Prostate gland (tissue), 2 donors: ENCODE results near the gene KAZN. TPM values are rescaled to one million over a fixed set of nuclear protein-coding genes. Genes with fewer than 3 reads are reported as not detected.

Experiments used
- DNase-seq: peaks from one replicate; pipeline ENCODE4 v3.0.0-alpha.2; 2019; ENCODE audit warnings: low spot score
- H3K27ac ChIP-seq, 2 donors: fragments of 200-600 bp; sonication (generic); 2 replicates each; pipeline ENCODE4 v1.5.1; 2017 to 2019
- H3K27me3 ChIP-seq: fragments of 200-600 bp; sonication (generic); replicated peaks from 2 replicates; pipeline ENCODE4 v1.5.1; 2019; ENCODE audit not compliant: insufficient read depth
- H3K36me3 ChIP-seq, 2 donors: fragments of 200-600 bp; sonication (generic); 1 replicate in 1 of 2; 2 replicates in 1 of 2; pipeline versions ENCODE4 v1.5.1 to v1.8.1; 2017 to 2019
- H3K4me1 ChIP-seq: fragments of 200-600 bp; sonication (generic); replicated peaks from 2 replicates; pipeline ENCODE4 v1.5.1; 2019
- H3K4me3 ChIP-seq, 2 donors: fragments of 200-600 bp; sonication (generic); 2 replicates each; pipeline ENCODE4 v1.5.1; 2017 to 2019
- H3K9me3 ChIP-seq: fragments of 200-600 bp; sonication (generic); 2 replicates; pipeline ENCODE4 v1.5.1; 2017
- POLR2A ChIP-seq: fragments of 450-650 bp; IDR thresholded peaks from one replicate; pipeline ENCODE4 v1.6.1; 2016; ENCODE audit warnings: antibody characterized with exemption, mild to moderate bottlenecking
- POLR2AphosphoS5 ChIP-seq: sonication (generic); formaldehyde crosslinking; IDR thresholded peaks from one replicate; pipeline ENCODE4 v1.6.1; 2017; ENCODE audit warnings: antibody characterized with exemption
- WGBS: methylation state at CpG from one replicate; pipeline ENCODE4 v1.1.5; 2018; 5-methylcytosine and 5-hydroxymethylcytosine counted together
- intact Hi-C: fragments of 100-400 bp; cut with DNase I; formaldehyde crosslinking; loops from one replicate; pipeline ENCODE4 v1.14.2; 2022
- total RNA-seq, 2 donors: library from RNA; depleted of rRNA; stranded (reverse); fragments of >200 nt; gene quantifications; one replicate each; pipeline ENCODE4 v1.1.0, GENCODE V29; 2016
- TF ChIP-seq, protein P1 (sequence below), 4 experiments: fragments of 200-600 bp in 2 of 4; fragments of 450-650 bp in 2 of 4; sonication (generic) in 2 of 4; IDR thresholded peaks; 1 replicate in 3 of 4; 2 replicates in 1 of 4; pipeline ENCODE4 v1.5.1; 2016 to 2019; ENCODE audit warnings: antibody characterized with exemption in 4 of 4, mild to moderate bottlenecking in 2 of 4, moderate library complexity in 2 of 4

KAZN gene
- total RNA-seq, 2 donors from 2014 or later = 8.3 to 12.7 TPM

DNA sequence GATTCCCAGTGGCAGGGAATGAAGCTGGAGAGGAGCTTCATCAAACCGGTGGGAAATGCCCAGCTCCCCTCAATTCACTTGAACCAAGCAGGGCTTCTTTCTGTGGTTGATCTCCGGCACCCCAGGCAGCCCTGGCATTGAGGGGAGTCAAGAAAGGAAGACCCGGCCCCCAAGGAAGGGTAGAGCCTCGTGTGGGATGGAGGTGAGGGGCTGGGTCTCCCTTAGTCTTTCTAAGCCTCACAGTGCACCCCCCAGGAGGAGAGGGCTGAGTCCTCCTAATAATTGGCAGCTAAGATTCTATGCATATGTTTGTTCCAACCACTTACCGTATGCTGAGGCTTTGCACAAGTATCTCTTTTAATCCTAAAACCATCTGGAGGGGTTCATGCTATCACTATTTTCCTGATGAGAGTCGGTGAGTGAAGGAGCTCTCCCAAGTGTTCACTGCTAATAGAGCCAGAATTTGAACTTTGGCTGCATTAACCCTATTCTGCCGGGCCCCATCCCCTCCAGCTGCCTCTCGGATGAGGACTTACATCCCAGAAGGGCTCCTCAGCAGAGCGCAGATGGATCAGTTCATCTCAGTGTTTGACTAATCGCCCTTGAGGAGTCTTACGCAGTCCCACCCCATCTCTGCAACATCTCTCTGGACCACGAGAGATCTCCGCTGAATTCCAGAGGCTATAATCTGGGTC is 521.9 kb downstream of the KAZN start:
- Histone ChIP-seq H3K27ac (no peak overlapping the region), H3K36me3 (no peaks in the 10 kb centered on the region), H3K4me1 (peaks cover 7% of the 10 kb centered on the region), H3K4me3 (no peak overlapping the region), H3K9me3 (no peaks in the 10 kb centered on the region), H3K27me3 (no peaks in the 10 kb centered on the region)
- intact Hi-C loops = loop anchor here (10.0 kb wide), 1 partner anchor 314 kb away; the partner anchor contains the start of gene CTRC
- TF ChIP-seq POLR2AphosphoS5 = no peak
- no peak for TF ChIP-seq POLR2A
- TF ChIP-seq, protein P1, sequence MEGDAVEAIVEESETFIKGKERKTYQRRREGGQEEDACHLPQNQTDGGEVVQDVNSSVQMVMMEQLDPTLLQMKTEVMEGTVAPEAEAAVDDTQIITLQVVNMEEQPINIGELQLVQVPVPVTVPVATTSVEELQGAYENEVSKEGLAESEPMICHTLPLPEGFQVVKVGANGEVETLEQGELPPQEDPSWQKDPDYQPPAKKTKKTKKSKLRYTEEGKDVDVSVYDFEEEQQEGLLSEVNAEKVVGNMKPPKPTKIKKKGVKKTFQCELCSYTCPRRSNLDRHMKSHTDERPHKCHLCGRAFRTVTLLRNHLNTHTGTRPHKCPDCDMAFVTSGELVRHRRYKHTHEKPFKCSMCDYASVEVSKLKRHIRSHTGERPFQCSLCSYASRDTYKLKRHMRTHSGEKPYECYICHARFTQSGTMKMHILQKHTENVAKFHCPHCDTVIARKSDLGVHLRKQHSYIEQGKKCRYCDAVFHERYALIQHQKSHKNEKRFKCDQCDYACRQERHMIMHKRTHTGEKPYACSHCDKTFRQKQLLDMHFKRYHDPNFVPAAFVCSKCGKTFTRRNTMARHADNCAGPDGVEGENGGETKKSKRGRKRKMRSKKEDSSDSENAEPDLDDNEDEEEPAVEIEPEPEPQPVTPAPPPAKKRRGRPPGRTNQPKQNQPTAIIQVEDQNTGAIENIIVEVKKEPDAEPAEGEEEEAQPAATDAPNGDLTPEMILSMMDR (IDR thresholded peaks at IDR 0.05) = no peak
- no peak for DNase-seq
- 91% methylated on average over 13 of the region's 13 CpGs for WGBS

DNA sequence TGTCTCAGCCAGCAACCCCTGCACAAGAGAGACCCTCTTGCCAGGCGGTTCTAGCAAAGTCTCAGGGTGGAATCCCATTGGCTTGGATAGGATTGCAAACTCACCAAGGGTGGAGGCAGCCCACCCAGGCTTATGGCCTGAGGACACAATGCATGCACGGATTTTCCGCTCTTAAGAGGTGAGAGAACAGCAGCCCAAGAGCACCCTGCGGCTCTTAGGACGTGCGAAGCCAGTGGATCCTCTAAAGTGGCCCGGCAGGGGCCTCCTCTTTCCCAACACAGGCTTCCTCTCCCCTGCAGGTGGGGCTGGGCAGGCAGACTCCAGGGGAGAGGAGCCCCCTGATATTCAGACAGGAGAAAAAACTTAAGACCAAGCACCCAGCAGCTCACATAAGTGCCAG is 523.8 kb downstream of the KAZN start:
- TF ChIP-seq, protein P1 (IDR thresholded peaks at IDR 0.05) = no peak
- TF ChIP-seq POLR2A = no peak
- TF ChIP-seq POLR2AphosphoS5 = no peak
- no peaks in the 10 kb centered on the region for H3K9me3 ChIP-seq
- no peaks in the 10 kb centered on the region for H3K4me1 ChIP-seq
- DNase-seq = no peak
- no peak overlapping the region for H3K4me3 ChIP-seq
- intact Hi-C loops = loop anchor here (10.0 kb wide), 1 partner anchor 312 kb away; the partner anchor contains the start of gene CTRC
- H3K36me3 ChIP-seq = no peaks in the 10 kb centered on the region
- 92% methylated on average over 7 of the region's 7 CpGs for WGBS
- H3K27me3 ChIP-seq = no peaks in the 10 kb centered on the region
- H3K27ac ChIP-seq = no peak overlapping the region

DNA sequence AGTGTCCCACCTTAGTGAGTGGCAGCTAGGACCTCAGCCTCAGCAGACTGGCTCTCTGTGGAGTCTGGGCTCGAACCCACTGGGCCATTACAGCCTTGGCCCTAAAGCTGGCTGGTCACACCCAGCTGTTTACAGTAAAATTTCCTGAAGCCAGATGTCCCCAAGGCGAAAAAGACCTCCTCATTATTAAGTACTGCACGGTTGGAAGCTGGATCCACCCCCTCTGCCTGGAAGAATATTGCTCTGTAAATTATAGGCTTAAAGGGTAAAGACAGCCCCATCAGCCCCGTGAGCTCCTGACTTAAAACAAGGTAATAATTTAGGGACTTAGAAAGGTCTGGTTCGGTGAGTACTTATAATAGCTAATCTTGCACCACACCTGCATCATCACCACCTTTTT is 524.8 kb downstream of the KAZN start:
- H3K36me3 ChIP-seq = no peaks in the 10 kb centered on the region
- no peak overlapping the region for H3K27ac ChIP-seq
- DNase-seq = no peak
- intact Hi-C loops = loop anchor here (10.0 kb wide), 1 partner anchor 312 kb away; the partner anchor contains the start of gene CTRC
- 68% methylated on average over 5 of the region's 5 CpGs for WGBS
- H3K9me3 ChIP-seq = no peaks in the 10 kb centered on the region
- no peak overlapping the region for H3K4me3 ChIP-seq
- no peak for TF ChIP-seq POLR2A
- no peak for TF ChIP-seq POLR2AphosphoS5
- TF ChIP-seq, protein P1 (IDR thresholded peaks at IDR 0.05) = no peak
- no peaks in the 10 kb centered on the region for H3K4me1 ChIP-seq
- H3K27me3 ChIP-seq = no peaks in the 10 kb centered on the region

DNA sequence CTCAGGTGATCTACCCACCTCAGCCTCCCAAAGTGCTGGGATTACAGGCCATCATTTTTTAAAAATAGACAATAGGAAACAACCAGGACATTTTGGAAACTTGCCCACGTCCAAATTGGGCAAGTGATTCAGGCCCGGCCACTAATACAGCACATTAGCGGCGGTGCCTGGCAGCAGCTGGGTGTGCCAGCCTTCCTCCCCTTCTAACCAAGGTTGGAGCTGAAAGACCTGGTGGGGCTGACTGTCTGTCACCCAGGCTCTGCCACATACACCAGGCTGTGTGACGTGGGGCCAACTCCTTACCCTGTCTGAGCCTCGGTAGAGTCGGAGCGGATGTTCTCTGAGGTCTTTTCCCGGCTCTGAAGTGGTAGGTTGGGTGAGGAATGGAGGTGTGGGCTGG is 525.4 kb downstream of the KAZN start:
- Histone ChIP-seq H3K4me3 (no peak overlapping the region), H3K36me3 (no peaks in the 10 kb centered on the region), H3K27ac (no peak overlapping the region), H3K27me3 (no peaks in the 10 kb centered on the region), H3K4me1 (no peaks in the 10 kb centered on the region), H3K9me3 (no peaks in the 10 kb centered on the region)
- TF ChIP-seq, protein P1 (IDR thresholded peaks at IDR 0.05) = no peak
- TF ChIP-seq POLR2AphosphoS5 = no peak
- no peak for TF ChIP-seq POLR2A
- WGBS = 87% methylated on average over 9 of the region's 9 CpGs
- DNase-seq = no peak
- intact Hi-C loops = loop anchor here (10.0 kb wide), 1 partner anchor 311 kb away; the partner anchor contains the start of gene CTRC
